BLaER1 (cell line): Measurements from ENCODE around the gene PMAIP1.

ENCODE experiments used
- H3K27ac ChIP-seq: shearing (Covaris generic); formaldehyde crosslinking; 2 replicates; pipeline ENCODE4 v1.8.1; 2022
- H3K27me3 ChIP-seq: shearing (Covaris generic); formaldehyde crosslinking; 2 replicates; pipeline ENCODE4 v1.8.1; 2022
- H3K36me3 ChIP-seq: shearing (Covaris generic); formaldehyde crosslinking; 2 replicates; pipeline ENCODE4 v1.8.1; 2022
- H3K4me1 ChIP-seq: shearing (Covaris generic); formaldehyde crosslinking; 2 replicates; pipeline ENCODE4 v1.8.1; 2022
- H3K4me2 ChIP-seq: shearing (Covaris generic); formaldehyde crosslinking; 2 replicates; pipeline ENCODE4 v1.8.1; 2022
- H3K4me3 ChIP-seq: shearing (Covaris generic); formaldehyde crosslinking; 2 replicates; pipeline ENCODE4 v1.8.1; 2022
- H3K9ac ChIP-seq: shearing (Covaris generic); formaldehyde crosslinking; 2 replicates; pipeline ENCODE4 v1.8.1; 2022
- H3K9me3 ChIP-seq: shearing (Covaris generic); formaldehyde crosslinking; 2 replicates; pipeline ENCODE4 v1.8.1; 2022
- H4K20me1 ChIP-seq: shearing (Covaris generic); formaldehyde crosslinking; 2 replicates; pipeline ENCODE4 v1.8.1; 2022
- Cebpa-rat ChIP-seq: shearing (Covaris generic); IDR thresholded peaks from 2 replicates; pipeline ENCODE4 v1.8.1; 2022

The PMAIP1 gene

DNA sequence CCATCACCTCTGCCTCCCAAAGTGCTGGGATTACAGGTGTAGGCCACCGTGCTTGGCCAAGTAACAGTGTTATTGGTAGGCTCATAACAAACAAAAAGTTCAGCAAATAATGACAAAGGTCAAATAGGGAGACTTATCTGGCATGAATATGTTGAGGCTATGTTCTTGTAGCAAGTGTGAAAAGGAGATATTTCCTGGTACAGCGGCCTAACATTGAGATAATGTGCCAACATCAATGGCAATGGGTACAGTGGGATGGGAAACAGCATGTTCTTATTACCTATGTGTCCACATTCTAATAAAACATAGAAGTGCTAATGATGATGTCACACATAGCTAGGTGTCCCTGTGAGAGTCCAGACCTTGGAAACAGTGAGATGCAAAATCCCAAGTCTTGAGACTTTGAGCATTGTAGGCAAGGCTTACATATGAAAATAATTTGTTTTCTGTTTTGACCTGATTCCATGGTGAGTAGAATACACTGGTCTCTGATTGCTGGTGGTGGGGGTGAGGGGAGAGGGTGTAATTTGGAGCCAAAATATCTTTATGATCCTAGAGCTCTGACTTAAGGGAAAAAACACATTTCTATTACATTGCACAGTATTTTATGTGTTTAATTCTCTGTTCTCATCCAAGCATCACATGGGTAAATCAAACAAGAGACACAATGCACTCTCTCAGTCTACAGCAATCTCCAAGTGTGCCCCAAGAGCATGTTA is 33.1 kb upstream of the PMAIP1 start:
- H3K27ac ChIP-seq = no peak overlapping the region
- no peak overlapping the region for H3K4me3 ChIP-seq
- peaks cover 4% of the 10 kb centered on the region; the same call in 1 of the 2 replicates for H3K9me3 ChIP-seq
- no peaks in the 10 kb centered on the region for H3K36me3 ChIP-seq
- no peaks in the 10 kb centered on the region for H4K20me1 ChIP-seq
- TF ChIP-seq Cebpa-rat = no peak
- no peak overlapping the region for H3K4me2 ChIP-seq
- H3K27me3 ChIP-seq = no peaks in the 10 kb centered on the region
- H3K4me1 ChIP-seq = peaks cover 36% of the 10 kb centered on the region
- H3K9ac ChIP-seq = no peak overlapping the region

- Histone ChIP-seq H3K4me2 (no peak overlapping the region), H3K9me3 (peaks cover 4% of the 10 kb centered on the region; the same call in 1 of the 2 replicates), H3K4me1 (peaks cover 36% of the 10 kb centered on the region), H3K27ac (no peak overlapping the region), H3K36me3 (no peaks in the 10 kb centered on the region), H3K9ac (no peak overlapping the region), H4K20me1 (no peaks in the 10 kb centered on the region), H3K4me3 (no peak overlapping the region), H3K27me3 (no peaks in the 10 kb centered on the region)
- no peak for TF ChIP-seq Cebpa-rat
Measured at GRCh38 chr18:59867337-59868104, 32.3 kb upstream of the PMAIP1 start.

- Histone ChIP-seq H3K4me1 (peaks cover 38% of the 10 kb centered on the region), H3K9ac (no peak overlapping the region), H3K4me3 (no peak overlapping the region), H3K27ac (no peak overlapping the region), H4K20me1 (no peaks in the 10 kb centered on the region), H3K27me3 (no peaks in the 10 kb centered on the region), H3K36me3 (no peaks in the 10 kb centered on the region), H3K4me2 (no peak overlapping the region), H3K9me3 (peaks cover 4% of the 10 kb centered on the region; the same call in 1 of the 2 replicates)
- TF ChIP-seq Cebpa-rat = no peak
Measured at GRCh38 chr18:59870623-59871130, 29.1 kb upstream of the PMAIP1 start.

DNA sequence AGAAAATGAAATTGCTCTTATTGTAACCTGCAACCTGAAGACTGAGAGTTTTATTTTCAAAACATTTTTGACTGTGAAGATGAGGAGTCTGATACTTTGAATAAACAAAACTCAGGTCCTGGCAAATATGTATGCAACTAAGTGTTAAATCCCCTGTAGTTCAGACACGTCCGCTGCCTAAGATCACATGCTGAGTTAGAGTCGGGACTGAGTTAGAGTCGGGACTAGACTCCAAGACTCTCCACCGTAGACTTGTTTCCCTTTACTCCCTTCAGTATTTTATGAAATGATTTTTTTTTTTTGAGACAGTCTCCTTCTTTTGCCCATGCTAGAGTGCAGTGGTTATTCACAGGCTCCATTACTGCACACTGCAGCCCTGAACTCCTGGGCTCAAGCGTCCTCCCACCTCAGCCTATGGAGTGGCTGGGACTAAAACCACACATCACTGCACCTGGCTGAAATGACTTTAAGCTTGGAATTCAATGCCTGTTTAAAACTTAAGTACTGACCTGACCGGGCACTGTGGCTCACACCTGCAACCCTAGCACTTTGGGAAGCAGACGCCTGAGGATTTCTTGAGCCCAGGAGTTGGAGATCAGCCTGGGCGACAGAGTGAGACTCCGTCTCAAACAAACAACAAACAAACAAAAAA is 28.0 kb upstream of the PMAIP1 start:
- Histone ChIP-seq H3K9me3 (peaks cover 4% of the 10 kb centered on the region; the same call in 1 of the 2 replicates), H3K27me3 (no peaks in the 10 kb centered on the region), H3K36me3 (no peaks in the 10 kb centered on the region), H3K4me2 (peak overlapping the region; percentile 18; the same call in 1 of the 2 replicates), H3K4me3 (no peak overlapping the region), H3K9ac (no peak overlapping the region), H3K27ac (no peak overlapping the region; the same call in 1 of the 2 replicates), H4K20me1 (no peaks in the 10 kb centered on the region), H3K4me1 (peaks cover 48% of the 10 kb centered on the region)
- no peak for TF ChIP-seq Cebpa-rat

- TF ChIP-seq Cebpa-rat = no peak
- H3K36me3 ChIP-seq = no peaks in the 10 kb centered on the region
- peak overlapping the region; percentile 57 for H3K4me2 ChIP-seq
Measured at GRCh38 chr18:59873641-59874040, 26.2 kb upstream of the PMAIP1 start.

DNA sequence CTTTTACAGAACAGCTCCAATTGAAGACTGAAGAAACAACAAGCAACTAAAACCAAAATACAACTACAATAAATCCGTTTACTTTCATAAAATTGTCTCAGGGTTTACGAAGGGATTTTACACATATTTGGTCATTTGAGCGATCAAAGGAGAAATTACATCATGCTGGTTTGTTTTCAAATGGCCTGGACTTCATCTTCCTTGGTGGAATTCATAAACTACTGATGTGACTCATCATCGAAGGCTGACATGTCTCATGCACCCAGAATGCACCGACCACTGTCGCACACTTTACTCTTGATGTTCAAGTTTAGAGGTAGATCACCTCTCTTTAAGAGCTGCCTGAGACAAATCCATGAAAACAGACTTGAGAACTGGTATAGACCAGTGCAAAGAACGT is 25.6 kb upstream of the PMAIP1 start:
- TF ChIP-seq Cebpa-rat = no peak

More at GRCh38 chr18:59873641-59874040, 26.2 kb upstream of the PMAIP1 start:
- no peaks in the 10 kb centered on the region for H4K20me1 ChIP-seq
- no peak overlapping the region for H3K4me3 ChIP-seq
- no peak overlapping the region for H3K9ac ChIP-seq
- peaks cover 4% of the 10 kb centered on the region; the same call in 1 of the 2 replicates for H3K9me3 ChIP-seq
- H3K27me3 ChIP-seq = no peaks in the 10 kb centered on the region
- 0 out of 2 replicates have a peak overlapping the region, but pooled peaks have one; percentile 14 for H3K27ac ChIP-seq
- H3K4me1 ChIP-seq = peaks cover 58% of the 10 kb centered on the region

DNA sequence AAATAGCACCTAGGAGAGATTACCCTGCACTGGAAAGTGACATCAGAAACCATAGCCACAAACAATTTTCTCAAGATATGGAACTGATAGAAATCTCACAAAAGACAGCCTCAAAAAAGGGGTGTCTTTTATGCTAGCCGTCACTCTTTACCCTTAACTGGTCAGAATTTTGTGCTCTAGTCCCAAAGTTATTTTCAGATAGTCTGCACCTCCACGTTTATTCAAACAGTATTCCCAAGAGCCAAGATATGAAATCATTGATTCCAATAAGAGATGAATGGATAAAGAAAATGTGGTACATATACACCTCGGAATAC is 23.5 kb upstream of the PMAIP1 start:
- Histone ChIP-seq H3K9ac (no peak overlapping the region), H3K9me3 (no peaks in the 10 kb centered on the region), H3K4me2 (peak overlapping the region; percentile 5; the same call in 1 of the 2 replicates), H3K4me1 (peaks cover 54% of the 10 kb centered on the region), H3K27me3 (no peaks in the 10 kb centered on the region), H3K27ac (no peak overlapping the region), H3K4me3 (no peak overlapping the region), H4K20me1 (no peaks in the 10 kb centered on the region), H3K36me3 (no peaks in the 10 kb centered on the region)
- no peak for TF ChIP-seq Cebpa-rat

More for the DNA sequence above, 25.6 kb upstream of the PMAIP1 start:
- H3K9me3 ChIP-seq = peaks cover 4% of the 10 kb centered on the region; the same call in 1 of the 2 replicates
- peak overlapping the region; percentile 57 for H3K4me2 ChIP-seq
- no peaks in the 10 kb centered on the region for H3K36me3 ChIP-seq
- H3K9ac ChIP-seq = no peak overlapping the region
- H3K4me1 ChIP-seq = peaks cover 58% of the 10 kb centered on the region
- no peak overlapping the region for H3K4me3 ChIP-seq
- H3K27me3 ChIP-seq = no peaks in the 10 kb centered on the region
- 0 out of 2 replicates have a peak overlapping the region, but pooled peaks have one; percentile 14 for H3K27ac ChIP-seq
- no peaks in the 10 kb centered on the region for H4K20me1 ChIP-seq

DNA sequence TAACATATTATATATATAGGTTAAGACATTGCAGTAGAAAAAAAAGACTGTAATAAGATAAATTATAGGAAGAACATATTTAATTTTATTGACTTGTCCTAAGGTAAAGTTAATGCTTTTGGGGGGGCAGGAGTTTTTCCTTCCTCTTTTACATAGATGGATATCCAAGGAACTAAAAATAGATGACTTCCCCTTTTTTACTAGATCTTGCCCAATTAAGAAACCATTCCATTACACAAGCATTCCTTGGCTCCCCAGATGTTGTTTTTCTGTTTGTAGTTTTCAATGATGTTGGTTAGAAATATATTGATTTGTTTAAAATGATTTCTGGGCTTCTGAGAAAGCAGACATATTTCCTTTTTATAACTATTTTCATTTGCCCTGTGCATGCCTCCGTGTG is 22.4 kb upstream of the PMAIP1 start:
- no peak overlapping the region for H3K9ac ChIP-seq
- no peak overlapping the region for H3K4me3 ChIP-seq
- TF ChIP-seq Cebpa-rat = no peak
- peaks cover 58% of the 10 kb centered on the region for H3K4me1 ChIP-seq
- H3K4me2 ChIP-seq = peak overlapping the region; percentile 56
- no peaks in the 10 kb centered on the region for H4K20me1 ChIP-seq
- no peak overlapping the region for H3K27ac ChIP-seq
- no peaks in the 10 kb centered on the region for H3K36me3 ChIP-seq
- H3K9me3 ChIP-seq = no peaks in the 10 kb centered on the region
- no peaks in the 10 kb centered on the region for H3K27me3 ChIP-seq

DNA sequence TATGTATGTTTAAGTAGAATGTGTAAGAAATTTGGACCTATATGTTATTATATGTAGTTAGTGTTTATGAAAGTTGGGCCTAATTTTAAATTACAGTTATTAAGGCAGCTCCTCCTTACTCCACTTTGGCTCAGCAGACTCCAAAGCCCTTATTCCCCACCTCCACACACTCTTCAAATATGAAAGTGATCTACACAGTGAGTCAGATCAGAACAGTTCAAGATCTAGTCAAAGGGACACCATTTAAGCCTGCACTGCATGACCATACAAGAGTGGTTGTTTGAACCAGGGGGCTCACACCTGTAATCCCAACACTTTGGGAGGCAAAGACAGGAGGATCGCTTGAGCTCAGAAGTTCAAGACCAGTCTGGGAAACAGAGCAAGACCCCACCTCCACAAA is 21.2 kb upstream of the PMAIP1 start:
- no peak for TF ChIP-seq Cebpa-rat
- H3K27me3 ChIP-seq = no peaks in the 10 kb centered on the region
- H3K4me1 ChIP-seq = peaks cover 58% of the 10 kb centered on the region
- H3K4me3 ChIP-seq = no peak overlapping the region
- no peak overlapping the region for H3K9ac ChIP-seq
- H3K4me2 ChIP-seq = no peak overlapping the region
- H3K9me3 ChIP-seq = no peaks in the 10 kb centered on the region
- no peaks in the 10 kb centered on the region for H4K20me1 ChIP-seq
- H3K27ac ChIP-seq = no peak overlapping the region
- H3K36me3 ChIP-seq = no peaks in the 10 kb centered on the region
